Activated CD4-positive, CD25-positive, alpha-beta regulatory T cell treated with anti-CD3 and anti-CD28 coated beads, Interleukin-2, amount 50 U/mL, for 16 hours (primary cell): ENCODE data around the gene ALOX5AP.

Source experiments
- DNase-seq: peaks from one replicate; pipeline ENCODE4 v3.0.0-alpha.2; 2020; ENCODE audit warnings: low read depth, low spot score

The ALOX5AP gene

DNA sequence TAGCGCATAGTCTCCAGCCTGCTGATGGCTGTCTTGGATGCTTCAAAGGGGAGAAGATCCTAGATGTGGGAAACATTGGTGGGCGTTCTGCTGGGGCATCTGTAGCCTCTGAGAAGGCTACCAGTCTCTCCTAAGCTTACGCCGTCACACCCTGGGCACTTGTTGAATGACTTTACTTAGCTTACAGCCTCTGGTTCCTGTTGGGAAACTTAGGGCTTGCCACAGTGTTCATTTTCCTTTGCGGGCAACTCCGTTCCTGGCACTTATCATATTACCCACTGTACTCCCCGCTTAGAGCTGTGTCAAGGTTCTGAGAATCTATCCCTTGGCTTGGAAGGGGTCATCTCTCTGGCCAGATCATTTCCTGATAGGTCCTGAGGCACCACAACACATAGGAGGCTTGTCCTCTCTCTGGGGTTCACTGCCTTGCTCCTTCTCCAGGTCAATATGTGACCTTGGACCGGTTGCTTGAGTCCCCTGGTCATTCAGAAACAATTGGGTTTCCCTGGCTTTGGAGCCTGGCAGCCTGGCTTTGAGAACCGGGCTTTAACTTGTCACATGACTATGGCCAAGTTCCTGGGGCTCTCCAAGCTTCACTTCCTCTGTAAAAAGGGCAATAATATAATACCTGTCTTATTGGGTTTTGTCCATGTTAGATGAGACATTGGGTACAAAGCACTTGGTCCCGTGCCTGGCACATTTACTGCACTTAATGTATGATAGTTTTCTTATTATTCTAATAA lies 20.5 kb upstream of the ALOX5AP start:
- no peak for DNase-seq

DNA sequence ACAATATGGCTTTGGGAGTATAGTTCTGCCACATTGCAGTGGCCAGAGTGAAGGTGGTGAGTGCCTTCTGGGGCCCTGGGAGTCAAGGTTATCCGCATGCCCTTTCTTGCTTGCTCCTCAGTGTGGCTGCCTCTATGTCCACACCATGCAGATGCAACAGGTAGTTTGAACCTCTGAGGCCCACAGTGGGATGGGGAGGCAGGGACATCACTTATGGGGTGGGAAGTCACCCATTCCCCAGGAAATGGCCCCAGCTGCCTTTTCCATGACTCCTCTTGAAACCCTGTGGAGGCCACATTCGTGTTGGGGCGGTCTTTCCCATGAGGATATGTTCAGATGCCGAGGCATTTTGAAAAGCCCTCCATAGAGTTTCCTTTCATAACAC lies 20.0 kb upstream of the ALOX5AP start:
- no peak for DNase-seq

DNA sequence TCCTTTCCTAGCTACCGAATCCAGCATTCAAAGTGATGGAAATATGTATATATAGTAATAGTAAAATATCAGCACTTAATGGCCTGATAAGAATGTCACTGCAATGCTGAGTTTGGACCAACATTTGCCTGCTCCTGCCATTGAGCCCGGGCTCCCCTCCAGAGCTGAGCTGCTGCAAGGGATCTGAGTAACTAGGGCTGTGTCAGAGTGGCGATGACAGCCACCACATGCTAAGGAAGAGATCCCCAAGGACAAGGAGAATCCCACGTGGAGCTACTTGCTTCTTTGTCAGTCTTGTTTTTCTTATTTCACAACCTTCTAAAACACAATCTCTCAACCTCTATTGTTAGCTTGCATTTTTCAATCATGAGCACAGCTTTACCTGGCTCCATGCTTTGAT lies 19.5 kb upstream of the ALOX5AP start:
- DNase-seq = no peak

DNA sequence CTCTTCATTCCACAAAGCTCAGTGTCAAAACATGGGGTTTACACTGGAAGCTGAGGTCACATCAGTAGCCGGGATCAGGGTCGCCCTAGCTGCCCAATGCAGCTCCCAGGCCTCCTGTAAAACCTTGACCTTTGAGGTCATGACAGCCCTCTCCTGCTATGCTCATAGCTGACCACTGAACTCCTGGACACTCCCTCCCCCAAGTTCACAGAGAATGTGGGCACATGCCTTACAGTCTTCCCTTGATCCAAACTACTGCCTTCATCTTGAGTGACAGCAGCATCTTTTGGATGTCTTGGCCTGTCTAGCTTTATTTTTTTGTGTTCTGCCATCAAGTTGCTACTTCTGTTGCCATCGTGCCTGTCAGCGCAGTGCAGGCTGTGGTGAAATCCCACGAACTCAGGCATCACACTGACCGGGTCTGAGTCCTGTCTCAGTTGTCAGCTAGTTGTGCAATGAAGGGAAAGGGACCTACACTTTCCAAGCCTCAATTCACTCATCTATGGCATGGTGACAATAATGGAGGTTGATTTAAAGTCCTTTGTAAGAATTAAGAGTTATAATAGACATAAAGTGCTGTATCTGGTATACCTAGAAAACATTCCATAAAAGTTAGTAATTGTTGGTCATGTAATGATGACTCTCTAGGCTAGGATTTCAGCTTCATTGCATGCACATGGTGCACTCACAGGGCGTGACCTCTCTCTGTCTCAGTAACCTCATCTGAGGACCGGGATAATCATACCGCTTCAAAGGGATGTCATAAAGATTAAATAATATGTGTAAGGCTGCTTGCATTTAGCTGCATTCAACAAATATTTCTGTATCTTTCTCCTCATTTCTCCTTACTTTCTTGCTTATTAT lies 16.4 kb upstream of the ALOX5AP start:
- no peak for DNase-seq

DNA sequence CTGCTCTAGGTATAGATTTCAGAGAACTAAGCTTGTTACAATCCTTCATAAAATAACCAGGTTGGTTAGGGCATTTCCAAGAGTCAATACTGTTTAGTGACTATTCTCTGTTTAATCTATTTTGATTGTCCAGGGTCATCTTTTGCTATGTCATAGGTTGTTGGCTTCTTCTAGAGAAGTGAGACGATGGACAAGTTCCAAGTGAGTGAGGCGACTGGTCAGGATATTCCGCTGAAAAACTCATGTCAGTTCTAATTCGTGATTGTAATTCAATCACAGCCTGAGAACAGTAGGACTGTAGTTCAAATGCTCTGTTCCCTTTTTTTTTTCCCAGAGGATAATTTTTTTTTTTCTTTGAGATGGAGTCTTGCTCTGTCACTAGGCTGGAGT lies 15.8 kb upstream of the ALOX5AP start:
- no peak for DNase-seq

DNA sequence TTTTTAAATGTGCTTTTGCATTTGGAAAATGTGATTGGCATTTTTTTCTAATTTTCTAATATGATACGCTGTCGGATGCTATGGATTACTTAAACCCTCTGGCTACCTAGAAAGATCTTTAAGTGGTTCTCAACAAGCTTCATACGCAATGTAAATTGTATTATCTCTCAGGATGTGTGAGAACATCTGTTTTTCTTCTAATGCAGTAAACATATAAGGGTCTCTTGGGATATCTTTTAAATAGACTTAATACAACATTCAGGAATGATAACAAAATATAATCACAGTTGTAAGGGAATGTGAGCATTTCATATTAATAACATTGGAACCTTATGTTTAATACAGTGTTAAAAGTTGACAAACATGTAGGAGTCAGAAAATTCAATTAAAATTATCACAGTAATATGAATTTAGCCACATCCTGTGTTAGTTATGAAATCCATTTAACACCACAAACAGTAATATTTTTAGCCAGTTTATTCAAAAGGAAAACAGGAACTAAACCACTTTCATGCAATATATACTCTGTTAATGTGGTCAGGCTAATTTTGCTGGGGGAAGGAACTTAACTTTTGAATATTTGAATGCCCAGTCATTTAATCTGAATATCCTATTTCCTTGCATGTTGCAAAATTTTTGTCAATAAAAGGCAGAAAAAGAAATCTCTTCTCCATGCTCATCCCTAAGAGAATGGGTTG lies 15.0 kb upstream of the ALOX5AP start:
- no peak for DNase-seq

DNA sequence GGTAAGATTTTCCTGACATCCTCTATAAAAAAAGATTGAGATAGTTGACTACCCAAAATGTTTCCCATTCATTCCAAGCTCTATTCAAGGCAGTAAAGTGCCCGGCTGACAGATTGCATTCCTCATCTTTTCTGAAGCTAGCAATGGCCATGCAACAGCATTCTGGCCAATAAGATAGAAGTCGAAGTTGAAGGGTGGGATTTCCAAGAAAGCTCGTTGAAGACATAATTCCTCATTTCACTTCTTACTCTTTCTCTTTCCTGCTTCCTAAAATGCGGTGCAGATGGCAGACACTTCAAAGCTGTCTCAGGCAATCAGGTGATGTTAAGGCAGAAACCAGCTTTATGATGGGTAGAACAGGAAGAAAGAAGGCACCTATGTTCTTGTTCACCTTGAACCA lies 13.4 kb upstream of the ALOX5AP start:
- no peak for DNase-seq

DNA sequence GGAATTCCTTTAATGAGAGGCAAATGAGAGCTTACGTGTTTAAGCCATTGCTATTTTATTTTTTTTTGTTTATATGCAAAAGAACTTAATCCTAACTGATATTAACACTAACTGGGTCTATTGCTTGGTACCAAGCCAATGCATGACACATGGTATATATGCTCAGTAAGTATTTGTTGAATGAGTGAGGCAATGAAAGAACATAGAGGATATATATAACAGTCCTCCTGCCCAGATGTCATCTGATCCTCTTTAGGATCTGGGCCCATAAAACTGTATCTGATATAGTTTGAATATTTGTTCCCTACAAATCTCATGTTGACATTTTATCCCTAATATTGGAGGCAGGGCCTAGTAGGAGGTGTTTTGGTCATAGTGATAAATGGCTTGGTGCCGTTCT lies 13.0 kb upstream of the ALOX5AP start:
- DNase-seq = no peak

DNA sequence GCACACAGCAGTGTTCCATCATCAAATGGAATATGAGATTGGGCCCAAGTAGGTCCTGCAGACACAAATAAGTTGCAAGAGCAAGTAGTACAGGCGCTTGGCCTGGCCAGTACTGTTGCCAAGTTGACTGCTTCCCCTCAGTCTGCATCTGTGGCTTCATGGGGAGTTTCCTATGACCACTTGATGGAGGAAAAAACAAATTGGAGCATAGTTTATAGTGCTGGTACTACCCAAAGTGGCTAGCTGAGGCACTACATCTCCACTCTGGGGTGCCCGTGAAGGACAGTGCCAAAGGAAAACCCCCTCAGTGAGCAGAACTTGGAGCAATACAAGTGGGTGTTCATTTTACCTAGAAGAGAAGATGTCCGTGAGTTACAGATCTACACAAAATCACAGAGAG lies 10.6 kb upstream of the ALOX5AP start:
- no peak for DNase-seq

DNA sequence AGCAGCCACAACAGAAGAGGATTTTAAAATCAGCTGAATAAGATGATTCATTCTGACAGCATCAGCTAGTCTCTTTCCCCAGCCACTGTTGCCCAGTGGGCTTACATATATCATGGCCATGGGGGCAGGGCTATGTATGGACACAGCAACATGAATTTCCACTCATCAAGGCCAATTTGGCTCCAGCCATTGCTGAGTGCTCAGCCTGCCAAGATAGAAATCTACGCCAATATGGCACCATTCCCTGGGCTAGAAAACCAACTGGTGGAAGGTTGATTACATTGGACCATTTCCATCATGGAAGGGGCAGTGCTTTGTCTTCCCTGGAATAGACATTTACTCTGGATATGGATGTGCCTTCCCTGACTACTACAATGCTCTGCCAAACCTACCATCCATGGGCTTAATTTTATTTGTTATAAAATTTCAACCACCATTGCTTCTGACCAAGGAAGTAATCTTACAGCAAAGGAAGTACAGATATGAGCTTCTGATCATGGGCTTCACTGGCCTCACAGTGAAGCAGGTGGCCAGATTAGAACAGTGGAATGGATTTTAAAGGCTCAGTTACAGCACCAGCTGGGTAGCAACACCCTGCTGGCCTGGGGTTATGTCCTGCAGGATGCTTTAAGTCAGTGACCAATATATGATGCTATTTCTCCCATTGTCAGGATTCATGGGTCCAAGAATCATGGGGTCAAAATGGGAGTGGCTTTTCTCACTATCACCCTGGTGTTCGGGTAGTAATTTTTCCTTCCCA lies 9.8 kb upstream of the ALOX5AP start:
- no peak for DNase-seq

DNA sequence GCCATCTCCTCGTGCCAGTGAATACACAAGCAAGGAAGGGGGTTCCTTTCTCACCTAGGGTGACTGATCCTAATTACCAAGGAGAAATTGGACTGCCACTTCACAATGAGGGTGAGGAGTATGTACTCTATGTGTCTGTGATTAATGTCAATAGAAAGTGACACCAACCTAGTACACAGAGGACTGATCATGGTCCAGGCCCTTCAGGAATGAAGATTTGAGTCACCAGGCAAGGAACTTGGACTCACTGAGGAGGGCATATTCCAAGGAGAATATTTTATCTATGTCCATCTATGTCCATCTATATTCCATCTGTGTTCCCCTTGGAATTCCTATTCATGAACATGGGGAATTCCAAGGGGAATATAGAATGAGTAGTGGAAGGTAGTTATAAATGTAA lies 9.2 kb upstream of the ALOX5AP start:
- no peak for DNase-seq

DNA sequence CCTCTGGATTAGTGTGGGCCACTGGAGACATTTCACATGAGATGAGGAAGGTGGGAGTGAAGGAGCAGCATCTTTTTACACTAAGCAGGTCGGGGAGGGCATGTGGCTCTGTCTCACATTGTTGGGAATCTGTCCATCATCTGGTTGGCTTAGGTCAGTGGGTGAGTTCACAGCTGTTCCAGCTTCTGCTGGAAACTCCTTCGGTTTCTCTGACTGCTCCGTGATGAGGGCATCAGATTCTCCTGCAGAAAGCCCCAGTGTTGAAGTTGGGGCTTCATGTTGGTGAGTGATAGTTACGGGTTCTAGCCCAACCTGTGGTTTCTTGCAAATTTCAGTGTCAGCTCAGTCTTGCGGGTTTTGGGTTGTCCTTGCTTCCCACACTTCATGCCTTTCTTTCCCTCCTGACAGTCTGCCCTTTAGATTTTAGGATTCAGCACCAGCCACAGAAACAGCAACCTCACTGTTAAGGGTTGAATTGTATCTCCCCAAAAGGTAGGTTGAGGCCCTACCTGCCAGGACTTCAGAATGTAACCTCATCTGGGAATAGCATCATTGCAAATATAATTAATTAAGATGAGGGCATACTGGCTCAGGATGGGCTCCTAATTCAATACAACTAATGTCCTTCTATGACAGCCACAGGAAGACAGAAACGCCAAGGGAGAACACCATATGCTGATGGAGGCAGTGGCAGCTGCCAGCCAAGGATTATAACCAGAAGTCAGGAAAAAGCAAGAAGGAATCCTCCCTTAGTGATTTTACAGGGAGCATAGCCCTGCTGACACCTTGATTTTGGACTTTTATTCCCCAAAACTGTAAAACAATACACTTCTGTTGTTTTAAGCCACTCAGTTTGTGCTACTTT lies 7.6 kb upstream of the ALOX5AP start:
- no peak for DNase-seq

DNA sequence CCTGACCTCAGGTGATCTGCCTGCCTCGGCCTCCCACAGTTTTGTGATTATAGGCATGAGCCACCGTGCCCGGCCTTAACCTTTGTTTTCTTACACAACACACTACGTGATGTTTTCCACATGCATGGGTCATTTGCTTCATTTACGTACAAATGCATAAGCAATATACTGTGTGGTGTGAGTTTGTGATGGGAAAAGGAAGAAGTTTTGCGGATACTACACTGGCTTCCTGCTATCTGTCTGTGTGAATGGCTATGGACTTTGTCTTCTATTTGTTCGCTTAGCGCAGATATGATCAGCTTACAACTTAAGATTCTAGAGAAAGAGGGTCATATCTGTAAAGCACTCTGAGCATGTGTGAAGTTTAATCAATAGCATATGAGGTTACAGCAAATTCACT lies 5.5 kb upstream of the ALOX5AP start:
- no peak for DNase-seq

DNA sequence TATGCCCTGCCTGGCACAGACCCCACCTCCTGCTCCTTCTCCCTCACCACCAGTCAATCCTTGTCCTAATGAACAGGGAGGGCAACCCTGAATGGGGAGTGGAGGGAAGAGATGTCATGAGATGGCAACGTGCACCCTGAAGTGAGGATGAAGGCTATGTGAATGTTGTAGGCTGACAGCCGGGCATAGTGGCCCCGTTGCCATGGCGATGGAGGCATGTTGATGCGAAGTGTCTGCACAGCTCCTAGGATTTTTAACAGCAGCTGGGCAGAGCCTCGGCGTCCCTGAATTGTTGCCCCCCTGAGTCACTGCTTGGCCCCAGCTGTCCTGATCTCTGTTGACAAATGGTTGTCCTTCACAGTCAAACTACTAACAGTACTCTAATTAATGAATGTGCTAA lies 4.8 kb upstream of the ALOX5AP start:
- no peak for DNase-seq

DNA sequence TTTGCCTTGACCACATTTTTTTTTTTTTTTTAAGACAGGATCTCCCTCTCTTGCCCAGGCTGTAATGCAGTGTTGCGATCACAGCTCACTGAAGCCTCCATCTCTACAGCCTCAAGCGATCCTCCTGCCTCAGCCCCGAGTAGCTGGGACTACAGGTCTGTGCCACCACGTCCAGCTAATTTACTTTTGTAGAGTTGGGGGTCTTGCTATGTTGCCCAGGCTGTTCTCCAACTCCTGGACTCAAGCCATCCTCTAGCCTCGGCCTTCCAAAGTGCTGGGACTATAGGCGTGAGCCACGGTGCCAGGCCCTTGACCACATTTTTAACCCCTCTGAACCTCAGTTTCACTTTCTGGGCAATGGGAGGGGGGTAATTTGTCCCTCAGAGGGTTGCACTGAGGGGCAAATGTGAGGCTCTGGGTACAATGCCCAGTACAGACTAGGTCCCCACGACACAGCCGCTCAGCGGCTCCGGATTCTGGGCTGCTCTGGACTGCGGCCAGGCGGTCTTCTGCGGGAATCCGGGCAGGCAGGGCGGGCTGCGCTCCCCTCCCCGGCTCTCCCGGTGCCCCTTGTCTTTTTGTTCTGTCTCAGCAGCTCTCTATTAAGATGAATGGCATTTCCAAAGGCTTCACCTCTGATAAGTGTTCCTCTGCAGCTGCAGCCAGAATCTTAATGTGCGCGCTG lies 3.8 kb upstream of the ALOX5AP start:
- no peak for DNase-seq

DNA sequence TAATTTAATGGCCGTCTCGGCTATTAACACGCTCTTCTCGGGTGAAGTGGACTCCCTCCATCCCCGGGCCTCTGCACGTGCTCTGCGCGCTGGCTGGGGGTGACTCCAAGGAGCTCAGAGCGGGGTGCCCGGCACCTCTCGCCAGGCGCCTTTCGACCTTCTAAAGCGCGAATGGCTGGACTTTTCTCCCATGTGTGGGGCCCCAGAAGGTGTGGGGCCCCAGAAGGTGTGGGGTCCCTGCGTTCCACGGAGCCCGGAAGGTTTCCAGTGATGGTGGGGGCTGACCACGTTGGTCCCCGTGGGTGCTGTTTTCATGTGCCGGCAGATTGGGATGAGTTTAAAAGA lies 3.3 kb upstream of the ALOX5AP start:
- DNase-seq = no peak

DNA sequence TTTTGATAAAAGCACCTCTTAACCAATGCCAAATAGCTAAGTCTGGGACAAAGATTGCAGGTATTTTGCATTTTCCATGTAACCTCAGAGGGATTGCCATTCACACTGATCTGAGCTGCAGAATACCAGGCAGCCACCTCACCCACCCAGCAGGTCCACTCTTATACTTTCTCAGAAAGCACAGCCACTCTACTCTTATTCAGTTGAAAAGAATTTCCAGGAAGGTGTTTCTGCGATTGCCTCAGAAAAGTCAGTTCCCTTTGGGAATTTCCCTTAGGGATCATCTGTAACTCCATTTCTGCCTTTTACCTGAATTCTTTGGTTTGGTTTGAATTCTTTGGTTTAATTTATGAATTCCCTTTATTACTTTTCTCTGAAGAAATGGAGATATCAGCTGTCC lies 904 bp upstream of the ALOX5AP start:
- DNase-seq = no peak

DNA sequence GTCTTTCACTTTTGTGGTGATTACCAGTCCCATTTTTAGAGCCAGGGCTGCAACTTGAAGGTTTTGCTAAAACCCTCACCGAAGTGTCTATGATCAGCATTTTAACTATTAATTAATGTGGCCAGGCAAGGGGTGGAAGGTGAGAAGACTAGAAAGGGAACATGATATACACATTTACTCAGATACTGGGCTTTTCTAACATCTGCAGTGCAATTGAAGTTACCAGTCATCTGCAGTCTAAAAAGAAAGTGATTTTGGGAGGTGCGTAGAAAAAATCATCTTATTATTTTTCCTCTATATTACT lies 481 bp downstream of the ALOX5AP start:
- DNase-seq = no peak

DNA sequence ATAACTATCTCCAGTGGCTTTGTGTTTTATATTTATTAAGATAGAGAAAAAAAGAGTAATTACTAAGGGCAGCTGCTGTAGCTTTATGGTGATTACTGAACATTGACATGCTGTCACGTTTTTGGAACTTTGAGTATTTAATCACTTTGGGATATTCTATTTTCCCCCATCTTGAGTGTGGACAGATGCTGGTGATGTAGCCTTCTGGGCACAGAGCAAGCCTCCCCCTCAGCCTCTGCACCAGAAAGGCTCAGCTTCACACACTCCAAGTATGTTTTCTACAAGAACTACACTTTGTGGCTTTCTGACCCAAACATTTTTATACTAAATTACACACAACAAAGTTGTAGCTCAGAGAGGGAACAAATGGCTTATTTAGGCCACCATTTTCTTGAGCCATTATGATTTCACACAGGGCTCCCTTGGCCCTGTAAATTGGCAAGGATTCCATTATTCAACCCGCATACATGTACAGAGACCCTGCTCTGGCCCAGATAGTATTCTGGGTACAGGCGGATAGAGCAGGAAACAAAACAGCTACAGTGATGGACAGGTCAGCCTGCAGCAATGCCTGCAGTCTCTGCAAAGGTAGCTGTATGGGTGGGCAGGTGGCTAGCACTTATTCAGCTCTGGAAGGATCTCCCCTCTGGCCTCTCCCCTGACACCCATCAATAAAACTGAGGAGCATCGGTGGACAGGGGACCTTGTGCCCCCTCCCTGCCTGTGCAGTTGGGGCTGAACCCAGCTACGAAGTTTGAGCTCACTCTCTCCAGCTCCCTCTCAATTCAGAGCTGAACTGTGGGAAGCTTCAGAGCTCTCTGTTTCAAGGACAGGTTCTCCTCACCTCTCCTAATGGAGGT lies 1.3 kb downstream of the ALOX5AP start:
- no peak for DNase-seq
